ENCODE results near the gene BBX.

BBX gene

GRCh38 chr3:107668963-107669362 is 146.2 kb downstream of the BBX start:
- no peak overlapping the region for H3K27ac ChIP-seq
- H3K79me2 ChIP-seq = peaks cover 6% of the 10 kb centered on the region
- no peaks in the 10 kb centered on the region for H3K36me3 ChIP-seq (ENCODE audit: control insufficient read depth, insufficient read depth, low read length)
- no peaks in the 10 kb centered on the region for H3K4me1 ChIP-seq
- no peak overlapping the region for H2AFZ ChIP-seq
- TF ChIP-seq CTCF (IDR thresholded peaks at IDR 0.05) = no peak
- no peak overlapping the region for H3K4me3 ChIP-seq (ENCODE audit: low read depth, low read length)
- H3K9ac ChIP-seq = no peak overlapping the region
- no peaks in the 10 kb centered on the region for H3K27me3 ChIP-seq (ENCODE audit: control insufficient read depth, insufficient read depth, low read length)
- no peak overlapping the region for H3K4me2 ChIP-seq (ENCODE audit: low read length)
- H3K9me3 ChIP-seq (ENCODE audit: control insufficient read depth, low read length) = no peaks in the 10 kb centered on the region

GRCh38 chr3:107669669-107670068 is 146.9 kb downstream of the BBX start:
- H2AFZ ChIP-seq = no peak overlapping the region
- H3K27ac ChIP-seq = no peak overlapping the region
- no peaks in the 10 kb centered on the region for H3K36me3 ChIP-seq (ENCODE audit: control insufficient read depth, insufficient read depth, low read length)
- TF ChIP-seq CTCF (IDR thresholded peaks at IDR 0.05) = no peak
- no peak overlapping the region for H3K4me2 ChIP-seq (ENCODE audit: low read length)
- H3K9ac ChIP-seq = no peak overlapping the region
- no peaks in the 10 kb centered on the region for H3K27me3 ChIP-seq (ENCODE audit: control insufficient read depth, insufficient read depth, low read length)
- H3K4me3 ChIP-seq (ENCODE audit: low read depth, low read length) = no peak overlapping the region
- peaks cover 6% of the 10 kb centered on the region for H3K79me2 ChIP-seq
- no peaks in the 10 kb centered on the region for H3K9me3 ChIP-seq (ENCODE audit: control insufficient read depth, low read length)
- H3K4me1 ChIP-seq = no peaks in the 10 kb centered on the region

GRCh38 chr3:107670986-107671385 is 148.2 kb downstream of the BBX start:
- Histone ChIP-seq H3K9me3 (ENCODE audit: control insufficient read depth, low read length) (no peaks in the 10 kb centered on the region), H3K36me3 (ENCODE audit: control insufficient read depth, insufficient read depth, low read length) (no peaks in the 10 kb centered on the region), H3K4me3 (ENCODE audit: low read depth, low read length) (no peak overlapping the region), H3K27me3 (ENCODE audit: control insufficient read depth, insufficient read depth, low read length) (no peaks in the 10 kb centered on the region), H3K79me2 (peaks cover 2% of the 10 kb centered on the region), H2AFZ (no peak overlapping the region), H3K9ac (no peak overlapping the region), H3K4me1 (no peaks in the 10 kb centered on the region), H3K4me2 (ENCODE audit: low read length) (no peak overlapping the region), H3K27ac (no peak overlapping the region)
- TF ChIP-seq CTCF (IDR thresholded peaks at IDR 0.05) = no peak

GRCh38 chr3:107674371-107674770 is 151.6 kb downstream of the BBX start:
- TF ChIP-seq CTCF (IDR thresholded peaks at IDR 0.05) = no peak
- H3K4me3 ChIP-seq (ENCODE audit: low read depth, low read length) = no peak overlapping the region
- no peaks in the 10 kb centered on the region for H3K4me1 ChIP-seq

GRCh38 chr3:107675233-107675900 is 152.6 kb downstream of the BBX start:
- Histone ChIP-seq H3K9ac (no peak overlapping the region), H3K4me2 (ENCODE audit: low read length) (no peak overlapping the region), H3K9me3 (ENCODE audit: control insufficient read depth, low read length) (no peaks in the 10 kb centered on the region), H3K4me1 (no peaks in the 10 kb centered on the region), H3K79me2 (peaks cover 8% of the 10 kb centered on the region), H3K36me3 (ENCODE audit: control insufficient read depth, insufficient read depth, low read length) (no peaks in the 10 kb centered on the region), H3K4me3 (ENCODE audit: low read depth, low read length) (no peak overlapping the region), H2AFZ (no peak overlapping the region), H3K27ac (no peak overlapping the region), H3K27me3 (ENCODE audit: control insufficient read depth, insufficient read depth, low read length) (no peaks in the 10 kb centered on the region)
- TF ChIP-seq CTCF (IDR thresholded peaks at IDR 0.05) = no peak

More at GRCh38 chr3:107674371-107674770, 151.6 kb downstream of the BBX start:
- Histone ChIP-seq H3K4me2 (ENCODE audit: low read length) (no peak overlapping the region), H3K79me2 (peaks cover 5% of the 10 kb centered on the region), H3K9ac (no peak overlapping the region), H3K27ac (no peak overlapping the region), H3K27me3 (ENCODE audit: control insufficient read depth, insufficient read depth, low read length) (no peaks in the 10 kb centered on the region), H3K36me3 (ENCODE audit: control insufficient read depth, insufficient read depth, low read length) (no peaks in the 10 kb centered on the region), H3K9me3 (ENCODE audit: control insufficient read depth, low read length) (no peaks in the 10 kb centered on the region), H2AFZ (no peak overlapping the region)
